HS-27A (cell line): ENCODE results near the gene CCDC195.
"Not testable (repeated sequence)": the region's sequence is repeated elsewhere in the genome, so short reads cannot be mapped to it uniquely, and the experiment has no call there.

Source experiments
- DNase-seq: peaks from one replicate; pipeline ENCODE4 v3.0.0-alpha.2; 2012; ENCODE audit warnings: low read depth, missing footprints

The CCDC195 gene

GRCh38 chr2:224690868-224691267 is 25.3 kb downstream of the CCDC195 start:
- DNase-seq = no peak

- no peak for DNase-seq
Measured at GRCh38 chr2:224689539-224689938, 26.6 kb downstream of the CCDC195 start.

- DNase-seq = no peak
Measured at GRCh38 chr2:224688997-224689396, 27.2 kb downstream of the CCDC195 start.

- no peak for DNase-seq
Measured at GRCh38 chr2:224687156-224687555, 29.0 kb downstream of the CCDC195 start.

- DNase-seq = no peak
Measured at GRCh38 chr2:224685121-224685520, 31.0 kb downstream of the CCDC195 start.

GRCh38 chr2:224682134-224682533 is 34.0 kb downstream of the CCDC195 start:
- no peak for DNase-seq

- no peak for DNase-seq
Measured at GRCh38 chr2:224671731-224672130, 44.4 kb downstream of the CCDC195 start.

GRCh38 chr2:224670203-224670602 is 46.0 kb downstream of the CCDC195 start:
- DNase-seq = no peak

- no peak for DNase-seq
Measured at GRCh38 chr2:224669449-224669848, 46.7 kb downstream of the CCDC195 start.

GRCh38 chr2:224668123-224668909 is 47.8 kb downstream of the CCDC195 start:
- no peak for DNase-seq

- no peak for DNase-seq
Measured at GRCh38 chr2:224666951-224667553, 49.1 kb downstream of the CCDC195 start.

- DNase-seq = not testable (repeated sequence)
Measured at GRCh38 chr2:224663322-224663721, 52.8 kb downstream of the CCDC195 start.

GRCh38 chr2:224661708-224662107 is 54.5 kb downstream of the CCDC195 start:
- not testable (repeated sequence) for DNase-seq

- DNase-seq = no peak
Measured at GRCh38 chr2:224659714-224660113, 56.5 kb downstream of the CCDC195 start.

- no peak for DNase-seq
Measured at GRCh38 chr2:224658780-224659405, 57.3 kb downstream of the CCDC195 start.

- DNase-seq = no peak
Measured at GRCh38 chr2:224657349-224657748, 58.8 kb downstream of the CCDC195 start.

GRCh38 chr2:224655006-224655537 is 61.1 kb downstream of the CCDC195 start:
- no peak for DNase-seq
